Coronary artery (tissue), 2 donors: ENCODE measurements around the gene RAB12.
A peak's percentile ranks its signal among the peaks of the same experiment; 100 is the strongest.

ENCODE experiments used
- DNase-seq: peaks from one replicate; pipeline ENCODE4 v3.0.0-alpha.2; 2017; ENCODE audit warnings: low spot score
- H3K27ac ChIP-seq, 2 donors: fragments of 200-600 bp; sonication (generic); one replicate each; pipeline ENCODE4 v1.5.1; 2016 to 2019
- H3K4me3 ChIP-seq: fragments of 200-600 bp; sonication (generic); 2 replicates; pipeline ENCODE4 v1.5.1; 2016; ENCODE audit warnings: mild to moderate bottlenecking, moderate library complexity
- CTCF ChIP-seq: fragments of 200-600 bp; sonication (generic); IDR thresholded peaks from one replicate; pipeline ENCODE4 v1.5.1; 2019; ENCODE audit warnings: antibody characterized with exemption

The RAB12 gene

GRCh38 chr18:8654503-8655451 is 45.5 kb downstream of the RAB12 start:
- peak; percentile 64 for TF ChIP-seq CTCF
- DNase-seq: no peak
- no peak overlapping the region for H3K27ac ChIP-seq
- H3K4me3 ChIP-seq: no peak overlapping the region

DNA sequence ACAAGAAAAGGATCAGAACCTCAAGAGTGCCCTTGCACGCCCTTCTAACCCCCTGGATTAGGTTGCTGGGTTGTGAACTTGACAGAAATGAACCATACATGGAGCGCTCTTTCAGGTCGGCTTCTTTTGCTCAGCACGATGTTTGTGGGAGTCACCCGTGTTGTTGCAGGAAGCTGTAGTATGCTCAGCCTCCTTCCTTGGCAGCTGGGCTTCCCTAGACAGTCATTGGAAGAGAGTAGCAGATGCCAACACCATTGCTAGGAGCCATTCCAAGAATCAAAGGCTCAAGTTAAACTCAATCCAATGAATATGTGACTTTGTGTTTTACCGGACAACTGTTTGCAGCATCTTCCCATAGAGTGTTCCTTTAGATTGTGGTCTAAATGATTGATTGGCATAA is 47.0 kb downstream of the RAB12 start:
- no peak overlapping the region for H3K27ac ChIP-seq
- no peak for TF ChIP-seq CTCF
- H3K4me3 ChIP-seq: no peak overlapping the region
- DNase-seq: no peak

- H3K4me3 ChIP-seq: no peak overlapping the region
- TF ChIP-seq CTCF: no peak
- no peak overlapping the region for H3K27ac ChIP-seq
- DNase-seq: no peak
Observed at GRCh38 chr18:8657050-8657820, 48.0 kb downstream of the RAB12 start.

GRCh38 chr18:8657873-8658470 is 48.7 kb downstream of the RAB12 start:
- Histone ChIP-seq H3K4me3 (no peak overlapping the region), H3K27ac (no peak overlapping the region)
- TF ChIP-seq CTCF: no peak
- DNase-seq: no peak

DNA sequence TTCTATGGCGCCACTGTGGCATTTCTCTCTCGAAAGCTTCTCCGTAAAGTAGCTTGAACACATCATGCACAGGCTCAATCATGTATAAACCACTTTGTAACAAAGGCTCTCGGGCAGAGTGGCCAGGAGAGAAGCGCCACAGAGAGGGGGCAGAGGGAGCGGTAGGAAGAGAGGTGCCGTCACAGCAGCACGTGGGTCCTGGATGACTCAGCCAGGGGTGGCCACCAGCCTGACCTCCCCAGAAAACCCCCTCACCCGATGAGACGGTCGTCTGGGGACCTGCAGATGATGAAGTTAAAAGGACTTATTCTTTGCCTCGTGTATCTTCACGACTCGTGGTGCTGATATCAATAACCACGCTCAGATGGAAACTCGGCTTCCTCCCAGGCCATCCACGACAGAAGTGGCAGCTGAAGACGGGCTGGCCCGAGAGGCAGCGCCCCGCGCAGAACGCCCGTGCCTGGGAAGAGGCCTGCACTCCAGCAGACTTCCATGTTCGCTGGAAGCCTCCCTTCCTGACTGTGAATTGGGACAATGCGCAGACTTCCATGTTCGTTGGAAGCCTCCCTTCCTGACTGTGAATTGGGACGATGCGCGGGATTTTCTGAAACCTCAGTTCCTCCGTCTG is 49.7 kb downstream of the RAB12 start:
- no peak overlapping the region for H3K27ac ChIP-seq
- TF ChIP-seq CTCF: no peak
- H3K4me3 ChIP-seq: no peak overlapping the region
- DNase-seq: no peak

- Histone ChIP-seq H3K27ac (no peak overlapping the region), H3K4me3 (no peak overlapping the region)
- no peak for TF ChIP-seq CTCF
- no peak for DNase-seq
Observed at GRCh38 chr18:8659609-8660242, 50.5 kb downstream of the RAB12 start.
